ENCODE measurements around the gene GEMIN4. TPM values are rescaled to one million over a fixed set of nuclear protein-coding genes. Genes with fewer than 3 reads are reported as not detected.

Gene GEMIN4
- total and polyA plus RNA-seq, 2 of the 8 experiments (the other 6 are each of a cell fraction or from before 2014, with no cell fraction given) = 32.1 to 51.9 TPM

DNA sequence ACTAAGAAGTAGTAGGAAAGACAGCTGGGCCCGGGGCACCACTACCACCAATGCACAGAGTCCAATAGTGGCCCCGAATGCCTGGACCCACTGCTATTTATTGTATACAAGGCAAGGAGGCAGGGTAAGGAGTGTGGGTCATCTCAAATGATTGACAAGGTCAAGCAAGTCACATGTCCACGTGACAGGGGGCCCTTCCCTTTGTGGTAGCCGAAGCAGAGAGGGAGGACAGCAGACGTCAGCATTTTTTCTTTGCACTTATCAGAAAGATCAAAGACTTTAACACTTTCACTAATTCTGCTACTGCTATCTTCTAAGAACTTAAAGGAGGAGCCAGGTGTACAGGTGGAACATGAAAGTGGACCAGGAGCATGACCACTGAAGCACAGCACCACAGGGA is 43.9 kb downstream of the GEMIN4 start:
- no peak overlapping the region for H3K4me2 ChIP-seq (ENCODE audit: insufficient read depth in 1 of 2, low read depth in 2 of 2, low read length in 2 of 2)
- TF ChIP-seq HDAC6 (IDR thresholded peaks at IDR 0.05; ENCODE audit: low read depth, low read length) (no peak), BCL11A (IDR thresholded peaks at IDR 0.05; ENCODE audit: low read depth in 2 of 2, low read length in 2 of 2) (no peak), RAD21 (IDR thresholded peaks at IDR 0.05 in 1 of 2, conservative IDR thresholded peaks at IDR 0.05 in 1 of 2; ENCODE audit: low read depth in 2 of 2, low read length in 2 of 2) (no peak), SUZ12 (IDR thresholded peaks at IDR 0.05; ENCODE audit: low read length) (no peak), JUND (IDR thresholded peaks at IDR 0.05; ENCODE audit: low read length) (no peak), BRCA1 (IDR thresholded peaks at IDR 0.05; ENCODE audit: low read depth, low read length) (no peak), GABPA (IDR thresholded peaks at IDR 0.05; ENCODE audit: borderline replicate concordance, insufficient read depth, low read length) (no peak), TCF12 (IDR thresholded peaks at IDR 0.05; ENCODE audit: low read depth, low read length) (no peak), CBX8 (IDR thresholded peaks at IDR 0.05; ENCODE audit: borderline replicate concordance, low read depth, low read length) (no peak), CEBPB (IDR thresholded peaks at IDR 0.05; ENCODE audit: low read depth, low read length) (no peak), RNF2 (IDR thresholded peaks at IDR 0.05; ENCODE audit: borderline replicate concordance, low read depth, low read length, missing control alignments, poor library complexity, severe bottlenecking) (no peak), CREB1 (IDR thresholded peaks at IDR 0.05) (no peak)
- TF ChIP-seq, protein P1, sequence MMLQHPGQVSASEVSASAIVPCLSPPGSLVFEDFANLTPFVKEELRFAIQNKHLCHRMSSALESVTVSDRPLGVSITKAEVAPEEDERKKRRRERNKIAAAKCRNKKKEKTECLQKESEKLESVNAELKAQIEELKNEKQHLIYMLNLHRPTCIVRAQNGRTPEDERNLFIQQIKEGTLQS (IDR thresholded peaks at IDR 0.05; ENCODE audit: insufficient read depth, low read depth, low read length) = no peak

More for the DNA sequence above, 43.9 kb downstream of the GEMIN4 start:
- H3K36me3 ChIP-seq (ENCODE audit: control insufficient read depth in 2 of 4, insufficient read depth in 4 of 4, low read length in 3 of 4) = peaks cover 5 to 12% (median 10%) of the 10 kb centered on the region in 4 experiments; a peak in 6 of 8 replicates
- H3K9me3 ChIP-seq (ENCODE audit: insufficient read depth in 2 of 2, low read depth in 1 of 2, low read length in 1 of 2) = no peaks in the 10 kb centered on the region
- WGBS, 2 experiments (ENCODE audit: extremely low coverage in 1 of 2, insufficient coverage in 1 of 2, insufficient read length in 1 of 2, insufficient replicate concordance in 2 of 2, low coverage in 1 of 2, low lambda C conversion rate in 2 of 2, missing lambda C conversion rate in 1 of 2) = 84% methylated on average over 5 of the region's 5 CpGs; no CpG with 5 or more reads in 1 of the 2 experiments
- no peaks in the 10 kb centered on the region for H3K4me1 ChIP-seq (replicated peaks in 1 of 4; ENCODE audit: control insufficient read depth in 3 of 4, insufficient read depth in 4 of 4, low read length in 3 of 4)
- H3K27ac ChIP-seq (ENCODE audit: low read depth, low read length) = no peak overlapping the region
- no peak overlapping the region for H2BK5ac ChIP-seq (ENCODE audit: low read depth, low read length)
- FAIRE-seq (no peak), DNase-seq (ENCODE audit: low read depth in 1 of 2, low spot score in 2 of 2) (no peak)
- H2BK120ac ChIP-seq (replicated peaks; ENCODE audit: low read depth, low read length) = no peak overlapping the region
- H2AK5ac ChIP-seq (ENCODE audit: low read depth, low read length) = no peak overlapping the region
- H3K23ac ChIP-seq (ENCODE audit: insufficient read length) = no peak overlapping the region
- H3K79me1 ChIP-seq (ENCODE audit: low read depth, low read length) = peaks cover 9% of the 10 kb centered on the region; the same call in 1 of the 2 replicates
- H3K9ac ChIP-seq (replicated peaks in 1 of 4; ENCODE audit: extremely low read depth in 1 of 4, low read depth in 3 of 4, low read length in 3 of 4) = no peak overlapping the region
- no peak overlapping the region for H3K14ac ChIP-seq (ENCODE audit: insufficient read length)
- H3K56ac ChIP-seq (replicated peaks; ENCODE audit: insufficient read length, low read depth, low read length) = no peak overlapping the region
- H3K4ac ChIP-seq (replicated peaks; ENCODE audit: insufficient read length, low read depth, low read length) = no peak overlapping the region
- ChIA-PET POLR2A (ENCODE audit: partially characterized antibody) (interaction anchor here (1.1 kb wide), 1 partner anchor 20 kb away, joined by 3 read pairs; no protein-coding TSS in a partner anchor), CTCF (ENCODE audit: partially characterized antibody) (interaction anchor here (1.0 kb wide), 1 partner anchor 31 kb away, joined by 3 read pairs; no protein-coding TSS in a partner anchor)
- no peaks in the 10 kb centered on the region for H3K23me2 ChIP-seq (ENCODE audit: low read depth, low read length)
- no peak overlapping the region for H4K5ac ChIP-seq (ENCODE audit: insufficient read length, low read depth, low read length)
- no peak overlapping the region for H3K18ac ChIP-seq (ENCODE audit: extremely low read depth, low read length)
- no peak overlapping the region for H3K4me3 ChIP-seq (ENCODE audit: extremely low read depth in 1 of 4, insufficient read depth in 2 of 4, low read depth in 3 of 4, low read length in 4 of 4)
- no peak overlapping the region for H2BK20ac ChIP-seq (ENCODE audit: low read length)
- H3K79me2 ChIP-seq (ENCODE audit: control insufficient read depth in 1 of 2, insufficient read depth in 2 of 2, low read length in 2 of 2) = peaks cover 0 to 24% of the 10 kb centered on the region in 2 experiments; a peak in 2 of 4 replicates
- H2AFZ ChIP-seq (ENCODE audit: low read length) = no peak overlapping the region
- H2BK15ac ChIP-seq (ENCODE audit: low read length) = no peak overlapping the region
- H4K91ac ChIP-seq (replicated peaks; ENCODE audit: insufficient read length, low read length) = no peak overlapping the region
- H4K20me1 ChIP-seq (replicated peaks in 1 of 2; ENCODE audit: control insufficient read depth in 1 of 2, insufficient read depth in 2 of 2, low read length in 2 of 2) = peaks cover 0 to 3% of the 10 kb centered on the region in 2 experiments
- H2BK12ac ChIP-seq (ENCODE audit: low read depth, low read length) = no peak overlapping the region
- no peak overlapping the region for H4K8ac ChIP-seq (ENCODE audit: extremely low read depth, insufficient read depth, low read length)
- H3K27me3 ChIP-seq (replicated peaks in 1 of 4; ENCODE audit: control insufficient read depth in 3 of 4, extremely low read depth in 1 of 4, insufficient read depth in 3 of 4, low read length in 3 of 4) = no peaks in the 10 kb centered on the region
